Testis (tissue), 5 donors: ENCODE data around the gene SIPA1L2. TPM values are rescaled to one million over a fixed set of nuclear protein-coding genes. Genes with fewer than 3 reads are reported as not detected.

Experiments
- DNase-seq: peaks from one replicate; pipeline ENCODE4 v3.0.0-alpha.2; 2019
- H3K27ac ChIP-seq, 2 donors: fragments of 200-600 bp; sonication (generic); one replicate each; pipeline ENCODE4 v1.5.1; 2019
- H3K27me3 ChIP-seq: fragments of 200-600 bp; sonication (generic); one replicate; pipeline ENCODE4 v1.5.1; 2019
- H3K36me3 ChIP-seq: fragments of 200-600 bp; sonication (generic); one replicate; pipeline ENCODE4 v1.5.1; 2017; ENCODE audit warnings: low read depth; ENCODE audit errors: missing control alignments
- H3K4me1 ChIP-seq: fragments of 200-600 bp; sonication (generic); one replicate; pipeline ENCODE4 v1.5.1; 2019
- H3K4me3 ChIP-seq, 2 donors: fragments of 200-600 bp; sonication (generic); one replicate each; pipeline ENCODE4 v1.5.1; 2017 to 2019
- H3K9me3 ChIP-seq: fragments of 200-600 bp; sonication (generic); one replicate; pipeline ENCODE4 v1.5.1; 2017
- POLR2A ChIP-seq: fragments of 450-650 bp; IDR thresholded peaks from one replicate; pipeline ENCODE4 v1.6.1; 2017; ENCODE audit warnings: antibody characterized with exemption, mild to moderate bottlenecking, moderate library complexity
- WGBS, 2 donors: methylation state at CpG; one replicate each; pipeline ENCODE4 v1.1.5; 2018; 5-methylcytosine and 5-hydroxymethylcytosine counted together
- intact Hi-C: fragments of 100-400 bp; cut with DNase I; formaldehyde crosslinking; loops from one replicate; pipeline ENCODE4 v1.15.1; 2023; ENCODE audit warnings: low total_unique reads
- long read RNA-seq, 2 donors: transcript quantifications; one replicate each; lab custom pipeline, GENCODE V29; 2026
- polyA plus RNA-seq: library from polyadenylated mRNA; stranded (reverse); fragments of 350-450 nt; fragmentation: Illumina TruSeq; extraction: RNeasy Lipid Tissue Mini Kit (QIAGEN cat#74804); gene quantifications from one replicate; pipeline ENCODE4 v1.2.3, GENCODE V29; 2014; ENCODE audit warnings: low read depth, low replicate concordance; ENCODE audit not compliant: insufficient read depth
- total RNA-seq, 2 donors: library from RNA; depleted of rRNA; stranded (reverse); fragments of >200 nt; gene quantifications; one replicate each; pipeline ENCODE4 v1.2.3, GENCODE V29; 2016
- TF ChIP-seq, protein P1 (sequence below), 3 experiments: fragments of 450-650 bp in 2 of 3; fragments of 200-600 bp in 1 of 3; sonication (generic) in 1 of 3; IDR thresholded peaks; one replicate each; pipeline ENCODE4 v1.5.1; 2016 to 2019; ENCODE audit warnings: antibody characterized with exemption in 3 of 3, mild to moderate bottlenecking in 2 of 3, moderate library complexity in 1 of 3

SIPA1L2 gene, protein sequence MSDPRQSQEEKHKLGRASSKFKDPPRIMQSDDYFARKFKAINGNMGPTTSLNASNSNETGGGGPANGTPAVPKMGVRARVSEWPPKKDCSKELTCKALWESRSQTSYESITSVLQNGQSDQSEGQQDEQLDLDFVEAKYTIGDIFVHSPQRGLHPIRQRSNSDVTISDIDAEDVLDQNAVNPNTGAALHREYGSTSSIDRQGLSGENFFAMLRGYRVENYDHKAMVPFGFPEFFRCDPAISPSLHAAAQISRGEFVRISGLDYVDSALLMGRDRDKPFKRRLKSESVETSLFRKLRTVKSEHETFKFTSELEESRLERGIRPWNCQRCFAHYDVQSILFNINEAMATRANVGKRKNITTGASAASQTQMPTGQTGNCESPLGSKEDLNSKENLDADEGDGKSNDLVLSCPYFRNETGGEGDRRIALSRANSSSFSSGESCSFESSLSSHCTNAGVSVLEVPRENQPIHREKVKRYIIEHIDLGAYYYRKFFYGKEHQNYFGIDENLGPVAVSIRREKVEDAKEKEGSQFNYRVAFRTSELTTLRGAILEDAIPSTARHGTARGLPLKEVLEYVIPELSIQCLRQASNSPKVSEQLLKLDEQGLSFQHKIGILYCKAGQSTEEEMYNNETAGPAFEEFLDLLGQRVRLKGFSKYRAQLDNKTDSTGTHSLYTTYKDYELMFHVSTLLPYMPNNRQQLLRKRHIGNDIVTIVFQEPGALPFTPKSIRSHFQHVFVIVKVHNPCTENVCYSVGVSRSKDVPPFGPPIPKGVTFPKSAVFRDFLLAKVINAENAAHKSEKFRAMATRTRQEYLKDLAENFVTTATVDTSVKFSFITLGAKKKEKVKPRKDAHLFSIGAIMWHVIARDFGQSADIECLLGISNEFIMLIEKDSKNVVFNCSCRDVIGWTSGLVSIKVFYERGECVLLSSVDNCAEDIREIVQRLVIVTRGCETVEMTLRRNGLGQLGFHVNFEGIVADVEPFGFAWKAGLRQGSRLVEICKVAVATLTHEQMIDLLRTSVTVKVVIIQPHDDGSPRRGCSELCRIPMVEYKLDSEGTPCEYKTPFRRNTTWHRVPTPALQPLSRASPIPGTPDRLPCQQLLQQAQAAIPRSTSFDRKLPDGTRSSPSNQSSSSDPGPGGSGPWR (N-terminal part only)
- 10 to 100 TPM; 36.1 to 43.4 TPM for total RNA-seq
- 19.5 TPM for polyA plus RNA-seq
- long read RNA-seq, donor 1, partial matches to known transcripts = 6 of 6 reads
- long read RNA-seq, donor 1, other reads (novel, unspliced or antisense) = 0 of 6 reads
- long read RNA-seq, donor 2 = 0 reads

DNA sequence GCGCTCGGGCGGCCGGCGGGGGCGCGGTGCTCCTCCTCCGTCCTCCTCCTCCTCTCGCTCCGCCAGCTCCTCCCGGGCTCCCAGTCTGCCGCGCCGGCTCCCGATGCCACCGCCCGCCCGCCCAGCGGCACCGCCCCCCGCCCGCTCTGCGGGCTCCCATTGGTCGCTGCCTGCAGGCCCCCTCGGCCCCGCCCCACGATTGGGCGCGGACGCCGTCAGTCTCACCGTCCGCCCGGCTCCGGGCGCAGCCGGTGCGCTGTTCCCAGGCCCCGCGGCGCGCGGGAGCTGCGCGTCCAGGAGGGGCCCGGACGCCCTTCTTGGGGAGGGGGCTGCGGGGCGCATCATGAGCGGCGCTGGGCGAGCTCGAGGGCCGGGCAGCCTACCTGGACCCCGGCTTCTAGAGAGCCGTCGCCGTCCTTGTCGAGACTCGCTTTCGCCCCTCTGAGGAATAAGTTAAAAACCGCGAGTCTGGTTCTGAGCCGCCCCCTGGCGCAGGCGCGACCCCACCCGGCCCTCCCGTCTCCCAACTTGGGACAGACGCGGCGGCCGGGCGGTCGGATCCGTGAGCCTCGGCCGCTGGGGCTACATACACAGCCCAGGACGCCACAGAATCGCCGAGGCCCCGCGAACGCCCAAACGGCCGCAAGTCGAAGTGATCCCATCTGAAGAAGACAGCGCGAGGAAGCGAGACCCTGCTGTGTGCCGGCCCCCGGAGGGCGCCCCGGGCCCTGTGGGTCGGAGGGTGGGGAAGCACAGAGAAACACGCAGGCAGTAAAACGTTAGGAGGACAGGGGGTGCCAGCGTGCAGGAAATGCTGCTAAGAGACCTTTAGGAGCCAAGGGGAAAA is at the start of gene SIPA1L2:
SIPA1L2 (minus strand) TSS at position 87 of the 847 bp plus-strand sequence. CDS start 114,794 bp downstream, outside the sequence.
- Histone ChIP-seq H3K9me3 (no peaks in the 10 kb centered on the region), H3K27me3 (no peaks in the 10 kb centered on the region), H3K4me1 (peaks cover 4% of the 10 kb centered on the region), H3K27ac (peak within 1 kb of the TSS; percentile 83 to 88), H3K36me3 (no peaks in the 10 kb centered on the region), H3K4me3 (peak within 1 kb of the TSS; percentile 75 to 80)
- WGBS, 2 donors = 0 to 3% methylated on average over 6 to 65 of the region's 98 CpGs
- peak; percentile 95 for DNase-seq
- TF ChIP-seq, protein P1, sequence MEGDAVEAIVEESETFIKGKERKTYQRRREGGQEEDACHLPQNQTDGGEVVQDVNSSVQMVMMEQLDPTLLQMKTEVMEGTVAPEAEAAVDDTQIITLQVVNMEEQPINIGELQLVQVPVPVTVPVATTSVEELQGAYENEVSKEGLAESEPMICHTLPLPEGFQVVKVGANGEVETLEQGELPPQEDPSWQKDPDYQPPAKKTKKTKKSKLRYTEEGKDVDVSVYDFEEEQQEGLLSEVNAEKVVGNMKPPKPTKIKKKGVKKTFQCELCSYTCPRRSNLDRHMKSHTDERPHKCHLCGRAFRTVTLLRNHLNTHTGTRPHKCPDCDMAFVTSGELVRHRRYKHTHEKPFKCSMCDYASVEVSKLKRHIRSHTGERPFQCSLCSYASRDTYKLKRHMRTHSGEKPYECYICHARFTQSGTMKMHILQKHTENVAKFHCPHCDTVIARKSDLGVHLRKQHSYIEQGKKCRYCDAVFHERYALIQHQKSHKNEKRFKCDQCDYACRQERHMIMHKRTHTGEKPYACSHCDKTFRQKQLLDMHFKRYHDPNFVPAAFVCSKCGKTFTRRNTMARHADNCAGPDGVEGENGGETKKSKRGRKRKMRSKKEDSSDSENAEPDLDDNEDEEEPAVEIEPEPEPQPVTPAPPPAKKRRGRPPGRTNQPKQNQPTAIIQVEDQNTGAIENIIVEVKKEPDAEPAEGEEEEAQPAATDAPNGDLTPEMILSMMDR (IDR thresholded peaks at IDR 0.05) = peak; percentile 30 to 52 (median 35)
- no peak for TF ChIP-seq POLR2A
- intact Hi-C loops = loop anchor here (10.0 kb wide), 1 partner anchor 615 kb away; no protein-coding TSS in a partner anchor

DNA sequence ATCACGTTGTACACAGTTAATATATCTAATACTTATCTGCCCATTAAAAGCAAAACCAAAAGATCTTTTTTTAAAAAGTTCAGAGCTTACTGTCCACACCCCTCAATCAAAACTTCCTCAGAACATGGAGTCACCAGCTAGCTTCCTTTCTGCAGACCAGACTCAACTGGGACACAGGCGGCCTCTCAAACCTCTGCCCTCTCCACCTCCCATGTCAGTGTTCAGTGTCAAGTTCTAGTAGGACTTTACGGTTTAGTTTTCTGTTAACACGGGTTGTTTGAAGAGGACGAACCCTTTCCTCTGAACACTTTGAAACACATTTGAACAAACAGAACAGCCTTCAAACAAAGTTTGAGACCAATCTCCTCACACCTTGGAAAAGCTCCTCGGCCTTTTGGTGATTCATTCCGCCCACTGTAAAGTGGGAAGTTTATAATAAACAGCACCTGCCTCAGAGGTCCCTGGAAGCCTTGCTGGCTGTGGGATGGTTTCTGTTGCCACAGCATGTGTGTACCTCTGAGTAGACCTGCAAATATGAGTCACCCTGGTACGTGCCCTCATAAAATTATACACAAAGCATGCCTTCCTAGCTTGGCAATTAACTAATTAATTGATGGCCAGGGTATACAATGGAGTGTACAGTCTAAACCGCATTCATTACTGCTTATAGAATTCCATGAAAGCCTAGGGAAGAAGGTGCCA is 48.4 kb upstream of the SIPA1L2 start:
- no peak overlapping the region for H3K27ac ChIP-seq
- WGBS, 2 donors = 77 to 80% methylated on average over 9 of the region's 9 CpGs

DNA sequence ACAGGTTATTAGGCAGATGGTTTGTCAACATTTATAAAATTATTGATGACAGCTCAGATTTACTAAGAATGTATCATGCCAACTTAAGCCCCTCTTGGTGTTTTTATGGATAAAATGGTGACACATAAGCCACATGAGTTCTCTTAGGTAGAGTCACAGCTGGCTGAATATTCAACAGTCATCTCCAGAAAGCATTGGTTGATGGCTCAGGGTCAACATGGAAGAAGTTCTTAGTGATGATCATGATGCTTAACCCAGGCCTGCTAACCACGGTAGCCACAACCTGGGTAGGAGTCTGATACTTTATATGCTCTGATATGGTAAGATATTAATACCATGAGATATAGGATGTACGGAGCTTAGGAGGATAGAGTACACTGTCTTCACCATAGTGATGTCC is 46.4 kb upstream of the SIPA1L2 start:
- no peaks in the 10 kb centered on the region for H3K4me1 ChIP-seq
- TF ChIP-seq, protein P1 (IDR thresholded peaks at IDR 0.05) = no peak
- TF ChIP-seq POLR2A = no peak
- no peaks in the 10 kb centered on the region for H3K27me3 ChIP-seq
- no peaks in the 10 kb centered on the region for H3K9me3 ChIP-seq
- H3K36me3 ChIP-seq = no peaks in the 10 kb centered on the region
- no peak for DNase-seq
- H3K4me3 ChIP-seq = no peak overlapping the region
- intact Hi-C loops = no loop called here
- no peak overlapping the region for H3K27ac ChIP-seq
- 91 to 93% methylated on average over 2 of the region's 2 CpGs for WGBS, 2 donors

More for the DNA sequence above, 48.4 kb upstream of the SIPA1L2 start:
- intact Hi-C loops = no loop called here
- no peak for TF ChIP-seq POLR2A
- TF ChIP-seq, protein P1 (IDR thresholded peaks at IDR 0.05) = no peak
- Histone ChIP-seq H3K4me3 (no peak overlapping the region), H3K27me3 (no peaks in the 10 kb centered on the region), H3K9me3 (no peaks in the 10 kb centered on the region), H3K36me3 (no peaks in the 10 kb centered on the region), H3K4me1 (no peaks in the 10 kb centered on the region)
- DNase-seq = no peak
